Measurements from ENCODE around the gene SIMC1. TPM values are rescaled to one million over a fixed set of nuclear protein-coding genes. Genes with fewer than 3 reads are reported as not detected.

Gene SIMC1
- total RNA-seq, 3 donors from 2014 or later (not counting 1 experiment from before 2014, with no cell fraction given): 19.6 to 30.2 (median 27.8) TPM

- no peaks in the 10 kb centered on the region for H3K27me3 ChIP-seq (ENCODE audit: control insufficient read depth, insufficient read depth, low read length)
- H3K36me3 ChIP-seq (ENCODE audit: control insufficient read depth, insufficient read depth, low read length): peaks cover 18% of the 10 kb centered on the region
- Mint-ChIP-seq H3K36me3 (peaks cover 30% of the 10 kb centered on the region), H3K4me3 (no peak overlapping the region), H3K4me1 (no peaks in the 10 kb centered on the region), H3K27me3 (ENCODE audit: low read depth in 2 of 2) (no peaks in the 10 kb centered on the region), H3K9me3 (peaks cover 2 to 5% of the 10 kb centered on the region in 2 donors), H3K27ac (no peak overlapping the region)
- TF ChIP-seq CTCF (IDR thresholded peaks at IDR 0.05): no peak
- no peak overlapping the region for H3K4me3 ChIP-seq (ENCODE audit: low read length)
- H3K27ac ChIP-seq (ENCODE audit: low read length): no peak overlapping the region
- H3K9me3 ChIP-seq (ENCODE audit: control insufficient read depth, insufficient read depth, low read length): no peaks in the 10 kb centered on the region
- WGBS (ENCODE audit: insufficient coverage): 100% methylated on average over 1 of the region's 1 CpG
- ATAC-seq (no peak), DNase-seq (no peak)
- H3K4me1 ChIP-seq (ENCODE audit: control insufficient read depth, insufficient read depth, low read length): no peaks in the 10 kb centered on the region
- intact Hi-C loops (cut with micrococcal nuclease): no loop called here
Observed at GRCh38 chr5:176337913-176338312, 99.7 kb downstream of the SIMC1 start.

- H3K27ac ChIP-seq (ENCODE audit: low read length): no peak overlapping the region
- H3K4me1 Mint-ChIP-seq: no peaks in the 10 kb centered on the region
- no peak overlapping the region for H3K4me3 Mint-ChIP-seq
- H3K9me3 Mint-ChIP-seq: no peaks in the 10 kb centered on the region
- intact Hi-C loops (cut with micrococcal nuclease): no loop called here
- H3K27me3 Mint-ChIP-seq (ENCODE audit: low read depth in 2 of 2): no peaks in the 10 kb centered on the region
- H3K9me3 ChIP-seq (ENCODE audit: control insufficient read depth, insufficient read depth, low read length): no peaks in the 10 kb centered on the region
- 81% methylated on average over 3 of the region's 5 CpGs for WGBS (ENCODE audit: insufficient coverage)
- peaks cover 20% of the 10 kb centered on the region for H3K36me3 Mint-ChIP-seq
- H3K4me3 ChIP-seq (ENCODE audit: low read length): no peak overlapping the region
- DNase-seq: no peak
- H3K36me3 ChIP-seq (ENCODE audit: control insufficient read depth, insufficient read depth, low read length): peaks cover 18% of the 10 kb centered on the region
- ATAC-seq: no peak
- TF ChIP-seq CTCF (IDR thresholded peaks at IDR 0.05): no peak
- H3K27ac Mint-ChIP-seq: no peak overlapping the region
- H3K4me1 ChIP-seq (ENCODE audit: control insufficient read depth, insufficient read depth, low read length): no peaks in the 10 kb centered on the region
- no peaks in the 10 kb centered on the region for H3K27me3 ChIP-seq (ENCODE audit: control insufficient read depth, insufficient read depth, low read length)
Observed at GRCh38 chr5:176339304-176339703, 101.1 kb downstream of the SIMC1 start.

GRCh38 chr5:176341325-176342157 is 103.3 kb downstream of the SIMC1 start:
- H3K27me3 ChIP-seq (ENCODE audit: control insufficient read depth, insufficient read depth, low read length): no peaks in the 10 kb centered on the region
- H3K4me1 ChIP-seq (ENCODE audit: control insufficient read depth, insufficient read depth, low read length): no peaks in the 10 kb centered on the region
- H3K36me3 Mint-ChIP-seq: peaks cover 13% of the 10 kb centered on the region
- WGBS (ENCODE audit: insufficient coverage): 99% methylated on average over 2 of the region's 2 CpGs
- H3K4me3 ChIP-seq (ENCODE audit: low read length): no peak overlapping the region
- TF ChIP-seq CTCF (IDR thresholded peaks at IDR 0.05): no peak
- no peak overlapping the region for H3K4me3 Mint-ChIP-seq
- H3K9me3 Mint-ChIP-seq: no peaks in the 10 kb centered on the region
- ATAC-seq: no peak
- H3K27me3 Mint-ChIP-seq (ENCODE audit: low read depth in 2 of 2): no peaks in the 10 kb centered on the region
- H3K27ac ChIP-seq (ENCODE audit: low read length): no peak overlapping the region
- intact Hi-C loops (cut with micrococcal nuclease): no loop called here
- no peaks in the 10 kb centered on the region for H3K4me1 Mint-ChIP-seq
- H3K36me3 ChIP-seq (ENCODE audit: control insufficient read depth, insufficient read depth, low read length): peaks cover 31% of the 10 kb centered on the region
- no peak for DNase-seq
- H3K27ac Mint-ChIP-seq: no peak overlapping the region
- H3K9me3 ChIP-seq (ENCODE audit: control insufficient read depth, insufficient read depth, low read length): no peaks in the 10 kb centered on the region

DNA sequence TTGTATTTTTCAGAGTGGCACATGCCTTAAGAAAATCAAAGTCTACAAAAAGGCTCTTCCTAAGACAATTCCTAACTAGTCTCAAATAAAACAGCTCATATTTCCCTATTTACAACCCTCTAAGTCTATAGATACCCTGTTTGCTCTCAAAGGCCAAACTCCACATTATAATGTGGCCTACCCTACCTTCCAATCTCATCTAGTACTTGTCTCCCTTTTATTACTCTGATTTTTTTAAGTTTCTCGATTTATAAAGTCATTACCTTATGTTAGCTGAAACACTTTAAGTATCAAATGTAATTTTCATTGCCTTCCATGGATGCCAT is 103.9 kb downstream of the SIMC1 start:
- no peak for TF ChIP-seq CTCF (IDR thresholded peaks at IDR 0.05)
- peak overlapping the region in 1 of 2 donors; percentile 39 for H3K27ac Mint-ChIP-seq
- no peaks in the 10 kb centered on the region for H3K27me3 ChIP-seq (ENCODE audit: control insufficient read depth, insufficient read depth, low read length)
- DNase-seq (no peak), ATAC-seq (no peak)
- no peaks in the 10 kb centered on the region for H3K9me3 ChIP-seq (ENCODE audit: control insufficient read depth, insufficient read depth, low read length)
- no peak overlapping the region for H3K4me3 ChIP-seq (ENCODE audit: low read length)
- H3K27me3 Mint-ChIP-seq (ENCODE audit: low read depth in 2 of 2): no peaks in the 10 kb centered on the region
- no peaks in the 10 kb centered on the region for H3K4me1 Mint-ChIP-seq
- H3K4me3 Mint-ChIP-seq: no peak overlapping the region
- H3K27ac ChIP-seq (ENCODE audit: low read length): no peak overlapping the region
- H3K36me3 Mint-ChIP-seq: peaks cover 8% of the 10 kb centered on the region
- peaks cover 31% of the 10 kb centered on the region for H3K36me3 ChIP-seq (ENCODE audit: control insufficient read depth, insufficient read depth, low read length)
- 100% methylated on average over 1 of the region's 1 CpG for WGBS (ENCODE audit: insufficient coverage)
- no peaks in the 10 kb centered on the region for H3K4me1 ChIP-seq (ENCODE audit: control insufficient read depth, insufficient read depth, low read length)
- intact Hi-C loops (cut with micrococcal nuclease): no loop called here
- no peaks in the 10 kb centered on the region for H3K9me3 Mint-ChIP-seq

Measured in natural killer cell (primary cell).